Measurements from ENCODE around the gene TMEM117.
A peak's percentile ranks its signal among the peaks of the same experiment; 100 is the strongest.

The TMEM117 gene

GRCh38 chr12:43887397-43887796 lies 51.5 kb downstream of the TMEM117 start:
- no peak for DNase-seq

- no peak for DNase-seq
Measured at GRCh38 chr12:43891856-43892574, 56.1 kb downstream of the TMEM117 start.

- DNase-seq: no peak
Measured at GRCh38 chr12:43893670-43894069, 57.8 kb downstream of the TMEM117 start.

- DNase-seq: no peak
Measured at GRCh38 chr12:43895580-43896206, 59.8 kb downstream of the TMEM117 start.

- no peak for DNase-seq
Measured at GRCh38 chr12:43896496-43896895, 60.6 kb downstream of the TMEM117 start.

GRCh38 chr12:43898474-43898873 lies 62.6 kb downstream of the TMEM117 start:
- no peak for DNase-seq

- DNase-seq: no peak
Measured at GRCh38 chr12:43899574-43899973, 63.7 kb downstream of the TMEM117 start.

GRCh38 chr12:43903686-43904085 lies 67.8 kb downstream of the TMEM117 start:
- no peak for DNase-seq

- DNase-seq: no peak
Measured at GRCh38 chr12:43912859-43913258, 77.0 kb downstream of the TMEM117 start.

GRCh38 chr12:43914391-43914790 lies 78.5 kb downstream of the TMEM117 start:
- no peak for DNase-seq

- no peak for DNase-seq
Measured at GRCh38 chr12:43914923-43915468, 79.1 kb downstream of the TMEM117 start.

GRCh38 chr12:43917896-43918295 lies 82.0 kb downstream of the TMEM117 start:
- no peak for DNase-seq

- DNase-seq: no peak
Measured at GRCh38 chr12:43921666-43922337, 85.9 kb downstream of the TMEM117 start.

GRCh38 chr12:43930032-43930431 lies 94.2 kb downstream of the TMEM117 start:
- DNase-seq: no peak

- no peak for DNase-seq
Measured at GRCh38 chr12:43931187-43931586, 95.3 kb downstream of the TMEM117 start.

GRCh38 chr12:43935581-43935980 lies 99.7 kb downstream of the TMEM117 start:
- no peak for DNase-seq

GRCh38 chr12:43937947-43938346 lies 102.1 kb downstream of the TMEM117 start:
- no peak for DNase-seq

- no peak for DNase-seq
Measured at GRCh38 chr12:43942379-43942778, 106.5 kb downstream of the TMEM117 start.

GRCh38 chr12:43945983-43946382 lies 110.1 kb downstream of the TMEM117 start:
- DNase-seq: no peak

GRCh38 chr12:43951286-43951685 lies 115.4 kb downstream of the TMEM117 start:
- DNase-seq: no peak

- peak; percentile 79 to 81 for DNase-seq
Measured at GRCh38 chr12:43957732-43958372, 122.0 kb downstream of the TMEM117 start.

- no peak for DNase-seq
Measured at GRCh38 chr12:43964033-43964432, 128.2 kb downstream of the TMEM117 start.

- DNase-seq: no peak
Measured at GRCh38 chr12:43964961-43965360, 129.1 kb downstream of the TMEM117 start.

Measured in NCI-H1930 (cell line).